Activated CD8-positive, alpha-beta T cell treated with anti-CD3 and anti-CD28 coated beads, Interleukin-2, amount 10 ng/mL, durations not matched to agents 7 days and 5 days (primary cell): ENCODE results near the gene POU2F1. TPM values are rescaled to one million over a fixed set of nuclear protein-coding genes. Genes with fewer than 3 reads are reported as not detected.
A peak's percentile ranks its signal among the peaks of the same experiment; 100 is the strongest.

ENCODE experiments used
- ATAC-seq: fragments of 150-1000 bp; cut with Tn5 transposase; one replicate; pipeline ENCODE4 v1.10.0; 2021; ENCODE audit warnings: moderate library complexity
- CTCF ChIA-PET: fragments of 350-600 bp; sonication (Branson Sonifier 250); formaldehyde crosslinking; loops from one replicate; lab custom pipeline; 2021; ENCODE audit warnings: antibody characterized with exemption; lab: Charles Lee
- POLR2A ChIA-PET: fragments of 350-600 bp; sonication (Branson Sonifier 250); formaldehyde crosslinking; loops from one replicate; lab custom pipeline; 2021; ENCODE audit warnings: antibody characterized with exemption; lab: Charles Lee
- DNase-seq: peaks from one replicate; pipeline ENCODE4 v3.0.0-alpha.2; 2020
- H3K27ac Mint-ChIP-seq: one replicate; pipeline ENCODE4 v1.8.0; 2021; ENCODE audit warnings: mild to moderate bottlenecking, mixed read lengths
- H3K27me3 Mint-ChIP-seq: one replicate; pipeline ENCODE4 v1.8.0; 2021; ENCODE audit warnings: low read depth, mixed read lengths
- H3K36me3 Mint-ChIP-seq: one replicate; pipeline ENCODE4 v1.8.0; 2021; ENCODE audit warnings: low read depth, mixed read lengths
- H3K4me1 Mint-ChIP-seq: one replicate; pipeline ENCODE4 v1.8.0; 2021; ENCODE audit warnings: low read depth, mixed read lengths
- H3K4me3 Mint-ChIP-seq: one replicate; pipeline ENCODE4 v1.8.0; 2021; ENCODE audit warnings: mild to moderate bottlenecking, mixed read lengths
- H3K9me3 Mint-ChIP-seq: one replicate; pipeline ENCODE4 v1.8.0; 2022; ENCODE audit warnings: mixed read lengths; ENCODE audit not compliant: insufficient read depth
- total RNA-seq, 2 experiments: library from RNA; stranded (reverse); gene quantifications; one replicate each; pipeline ENCODE4 v1.2.3, GENCODE V29; 2021

POU2F1 gene
- total RNA-seq, 2 experiments from 2014 or later = 22.7 to 23.3 TPM

DNA sequence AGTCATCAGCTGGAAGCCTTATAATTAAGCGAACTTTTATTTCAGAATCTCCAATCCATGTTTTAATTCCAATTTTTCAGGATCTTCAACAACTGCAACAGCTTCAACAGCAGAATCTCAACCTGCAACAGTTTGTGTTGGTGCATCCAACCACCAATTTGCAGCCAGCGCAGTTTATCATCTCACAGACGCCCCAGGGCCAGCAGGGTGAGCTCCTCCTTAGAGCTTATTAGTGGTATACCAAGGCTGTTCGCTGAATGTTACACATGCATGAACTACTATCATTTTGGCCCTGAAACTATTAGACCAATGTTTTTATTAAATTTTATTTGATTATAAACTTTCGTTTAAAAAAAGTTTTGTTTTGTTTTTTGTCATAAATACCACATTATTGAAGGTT is 155.3 kb downstream of the POU2F1 start:
- no peak for ATAC-seq
- Mint-ChIP-seq H3K27me3 (no peaks in the 10 kb centered on the region), H3K9me3 (no peaks in the 10 kb centered on the region), H3K4me1 (no peaks in the 10 kb centered on the region), H3K36me3 (peaks cover 8% of the 10 kb centered on the region), H3K4me3 (no peak overlapping the region), H3K27ac (no peak overlapping the region)
- DNase-seq = no peak
- ChIA-PET POLR2A (no interaction called here), CTCF (interaction anchor here (1.3 kb wide), 1 partner anchor 21 kb away, joined by 3 read pairs; no protein-coding TSS in a partner anchor)

DNA sequence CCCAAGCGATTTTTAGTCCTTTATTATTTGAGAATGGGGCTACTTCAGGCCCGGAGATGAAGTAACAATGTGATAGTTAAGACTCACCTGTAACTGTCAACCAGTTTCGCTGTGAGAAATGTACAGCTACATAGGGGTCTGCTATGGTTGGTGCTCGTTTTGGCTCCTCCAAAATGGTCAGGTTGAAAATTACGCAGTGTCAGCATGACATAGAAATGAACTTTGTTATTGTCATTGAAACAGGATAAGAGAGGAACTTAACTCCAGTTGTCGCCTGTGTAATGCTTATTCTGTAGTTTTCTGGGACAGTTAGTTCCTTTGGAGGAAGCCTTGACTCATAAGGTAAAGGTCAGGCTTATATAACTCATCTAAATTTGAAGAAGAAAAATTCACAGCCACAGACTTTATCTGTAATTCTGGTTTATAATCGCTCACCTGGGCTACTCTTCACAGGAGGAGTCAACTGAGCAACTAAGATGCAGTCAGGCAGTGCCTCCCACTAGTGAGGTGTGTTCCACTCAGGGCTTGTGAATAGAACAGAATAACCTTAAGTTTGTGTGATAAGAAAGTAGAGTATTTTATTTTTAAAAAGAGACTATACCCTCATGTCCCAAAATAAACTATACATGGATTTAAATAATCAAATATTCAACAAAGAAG is 166.7 kb downstream of the POU2F1 start:
- no peak for DNase-seq
- POLR2A ChIA-PET = no interaction called here
- ATAC-seq = no peak
- no peak overlapping the region for H3K4me3 Mint-ChIP-seq
- peaks cover 15% of the 10 kb centered on the region for H3K36me3 Mint-ChIP-seq
- no peaks in the 10 kb centered on the region for H3K4me1 Mint-ChIP-seq
- H3K9me3 Mint-ChIP-seq = no peaks in the 10 kb centered on the region
- no peaks in the 10 kb centered on the region for H3K27me3 Mint-ChIP-seq
- CTCF ChIA-PET = interaction anchor here (0.7 to 1.7 kb wide), 2 partner anchors 14 to 147 kb away, joined by 3 to 4 read pairs; no protein-coding TSS in a partner anchor
- no peak overlapping the region for H3K27ac Mint-ChIP-seq

DNA sequence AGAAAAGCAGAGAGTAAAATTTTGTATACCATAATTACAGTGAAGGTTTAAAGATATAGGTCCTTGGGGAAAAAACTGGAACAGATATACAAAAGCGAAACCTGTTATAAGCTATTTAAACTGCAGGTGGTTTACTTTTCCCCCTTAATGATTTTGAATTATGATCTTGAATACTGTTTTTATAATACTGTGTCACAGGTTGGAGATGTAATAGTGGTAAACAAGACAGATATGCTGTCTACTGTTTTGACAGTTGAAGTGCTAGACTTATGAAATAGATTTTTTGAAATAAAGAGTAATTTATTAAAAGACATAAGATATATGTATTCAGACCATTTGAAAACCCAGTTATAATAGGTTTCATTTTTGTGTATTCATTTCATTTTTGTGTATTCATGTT is 168.3 kb downstream of the POU2F1 start:
- ATAC-seq (no peak), DNase-seq (no peak)
- Mint-ChIP-seq H3K27ac (no peak overlapping the region), H3K4me3 (no peak overlapping the region), H3K4me1 (no peaks in the 10 kb centered on the region), H3K36me3 (peaks cover 14% of the 10 kb centered on the region), H3K27me3 (no peaks in the 10 kb centered on the region), H3K9me3 (no peaks in the 10 kb centered on the region)
- CTCF ChIA-PET = interaction anchor here (1.7 kb wide), 1 partner anchor 15 kb away, joined by 4 read pairs; no protein-coding TSS in a partner anchor
- POLR2A ChIA-PET = no interaction called here

DNA sequence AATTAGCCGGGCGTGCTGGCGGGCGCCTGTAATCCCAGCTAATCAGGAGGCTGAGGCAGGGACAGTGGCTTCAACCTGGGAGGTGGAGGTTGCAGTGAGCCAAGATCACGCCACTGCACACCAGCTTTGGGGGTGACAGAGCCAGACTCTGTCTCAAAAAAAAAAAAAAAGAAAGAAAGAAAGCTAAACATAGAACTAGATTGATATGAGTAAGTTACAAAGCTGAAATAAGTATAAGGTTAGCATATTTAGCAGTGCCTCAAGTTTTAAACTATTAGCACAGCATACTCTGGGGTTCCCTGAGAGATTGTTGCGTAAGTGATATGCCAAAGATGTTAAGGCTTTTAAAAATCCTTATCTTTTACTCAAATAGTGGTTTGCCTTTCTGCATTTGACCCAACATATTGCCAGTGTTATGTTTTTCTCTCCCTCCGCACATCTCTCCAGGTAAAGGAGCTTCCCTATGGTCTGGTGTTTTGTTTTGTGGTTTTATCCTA is 171.6 kb downstream of the POU2F1 start:
- H3K27me3 Mint-ChIP-seq = no peaks in the 10 kb centered on the region
- no peak for DNase-seq
- peaks cover 6% of the 10 kb centered on the region for H3K36me3 Mint-ChIP-seq
- ChIA-PET CTCF (interaction anchor here (1.4 to 2.5 kb wide), 3 partner anchors 10 to 148 kb away, joined by 7 to 18 read pairs (median 8); no protein-coding TSS in a partner anchor), POLR2A (no interaction called here)
- H3K27ac Mint-ChIP-seq = no peak overlapping the region
- ATAC-seq = no peak
- no peaks in the 10 kb centered on the region for H3K9me3 Mint-ChIP-seq
- H3K4me3 Mint-ChIP-seq = no peak overlapping the region
- no peaks in the 10 kb centered on the region for H3K4me1 Mint-ChIP-seq

DNA sequence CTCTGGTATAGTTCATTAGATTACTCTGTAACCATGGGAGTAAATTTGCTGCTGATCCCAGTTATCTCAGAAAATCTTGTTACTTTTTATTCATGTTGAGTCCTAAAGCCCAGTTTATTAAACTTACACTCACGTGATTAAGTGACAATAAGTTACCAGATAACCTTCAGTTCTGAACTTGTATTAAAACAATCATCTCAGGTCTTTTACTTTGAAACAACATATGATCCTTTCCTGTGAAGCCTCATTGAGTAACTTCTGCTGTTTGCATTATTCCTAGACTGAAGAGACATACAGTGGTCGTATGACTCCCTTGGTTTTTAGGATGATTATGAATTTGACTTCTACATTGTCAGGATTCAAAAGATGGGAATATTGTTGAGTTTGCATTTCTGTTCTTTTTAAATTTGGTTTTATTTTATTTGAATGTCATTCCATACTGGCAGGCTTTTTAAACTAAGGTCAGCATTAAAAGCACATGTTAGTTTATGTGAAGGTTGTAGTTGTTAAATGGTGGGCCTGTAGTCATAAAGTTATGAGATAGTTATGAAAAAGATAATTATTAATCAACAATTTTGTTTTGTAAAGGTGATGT is 179.8 kb downstream of the POU2F1 start:
- H3K4me1 Mint-ChIP-seq = peaks cover 8% of the 10 kb centered on the region
- ChIA-PET CTCF (interaction anchor here (0.6 to 3.1 kb wide), 20 partner anchors 8 to 154 kb away, joined by 3 to 20 read pairs (median 6); partner anchors contain the start of genes CD247 and CREG1), POLR2A (no interaction called here)
- H3K9me3 Mint-ChIP-seq = no peaks in the 10 kb centered on the region
- DNase-seq (no peak), ATAC-seq (no peak)
- no peak overlapping the region for H3K4me3 Mint-ChIP-seq
- H3K27ac Mint-ChIP-seq = no peak overlapping the region
- H3K36me3 Mint-ChIP-seq = peaks cover 26% of the 10 kb centered on the region
- no peaks in the 10 kb centered on the region for H3K27me3 Mint-ChIP-seq

DNA sequence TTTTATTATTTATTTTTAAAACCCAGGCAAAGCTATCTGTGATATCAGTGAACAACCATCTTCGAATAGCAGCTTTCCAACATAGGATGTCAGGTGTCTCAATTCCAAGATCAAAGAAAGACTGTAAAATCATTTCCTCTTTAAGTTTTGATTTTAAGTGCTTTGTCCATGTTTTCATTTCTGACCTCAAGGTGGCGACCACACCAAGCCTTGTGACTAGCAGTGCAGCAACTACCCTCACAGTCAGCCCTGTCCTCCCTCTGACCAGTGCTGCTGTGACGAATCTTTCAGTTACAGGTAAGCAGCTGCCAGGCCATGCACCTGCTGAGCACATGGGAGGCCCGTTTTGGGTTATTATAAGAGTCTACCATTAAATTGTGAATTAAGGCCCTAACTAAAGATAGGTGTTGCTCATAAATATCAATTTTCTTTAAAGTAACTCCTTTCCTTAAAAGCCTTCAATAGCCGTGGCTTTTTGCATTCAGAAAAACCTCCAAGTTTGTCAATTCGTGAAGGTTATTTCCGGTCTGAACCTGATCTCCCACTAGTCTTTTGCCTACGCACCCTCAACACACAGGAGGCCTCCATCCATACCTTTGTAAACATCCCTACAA is 180.7 kb downstream of the POU2F1 start:
- no peaks in the 10 kb centered on the region for H3K27me3 Mint-ChIP-seq
- peak; percentile 91 for ATAC-seq
- H3K4me3 Mint-ChIP-seq = no peak overlapping the region
- POLR2A ChIA-PET = no interaction called here
- peaks cover 8% of the 10 kb centered on the region for H3K4me1 Mint-ChIP-seq
- peaks cover 34% of the 10 kb centered on the region for H3K36me3 Mint-ChIP-seq
- CTCF ChIA-PET = interaction anchor here (0.6 to 3.1 kb wide), 33 partner anchors 8 to 236 kb away, joined by 3 to 20 read pairs (median 4); partner anchors contain the start of genes CD247 and CREG1
- no peaks in the 10 kb centered on the region for H3K9me3 Mint-ChIP-seq
- no peak overlapping the region for H3K27ac Mint-ChIP-seq
- DNase-seq = peak; percentile 73

DNA sequence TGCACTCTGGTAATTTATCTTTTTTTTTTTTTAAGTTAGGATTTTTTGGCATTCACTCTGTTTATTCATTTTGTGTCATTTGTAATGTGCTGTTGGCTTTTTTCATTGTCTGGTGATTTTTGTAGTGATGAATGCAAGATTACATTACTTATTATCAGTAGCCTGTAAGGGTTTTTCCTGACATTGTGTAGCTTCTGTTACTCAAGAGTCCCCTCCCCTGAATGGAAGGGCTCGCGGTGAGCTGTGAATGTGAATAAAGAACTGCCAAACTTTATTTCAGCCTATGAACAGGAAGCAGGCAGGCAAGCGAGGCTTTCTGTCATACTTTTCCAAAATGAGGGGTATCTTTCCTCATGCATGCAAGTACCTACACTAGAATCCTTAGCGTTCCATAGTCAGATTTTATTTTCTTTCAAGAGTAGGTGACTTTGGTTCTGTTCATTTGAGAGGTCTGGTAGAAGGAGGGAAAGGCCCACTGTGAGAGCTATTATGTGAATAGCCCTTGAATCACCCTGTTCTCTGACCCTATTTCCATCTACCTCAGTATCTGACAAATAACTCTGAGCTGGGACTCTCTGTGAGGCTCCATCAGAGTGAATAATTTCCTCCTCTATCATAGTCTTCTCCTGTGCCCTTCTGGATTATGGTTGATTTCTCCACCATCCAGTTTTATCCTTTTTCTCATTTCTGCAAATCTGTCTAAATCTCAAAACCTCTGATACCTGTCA is 183.6 kb downstream of the POU2F1 start:
- ChIA-PET POLR2A (no interaction called here), CTCF (interaction anchor here (0.7 to 1.9 kb wide), 4 partner anchors 136 to 345 kb away, joined by 3 to 4 read pairs (median 4); no protein-coding TSS in a partner anchor)
- Mint-ChIP-seq H3K9me3 (no peaks in the 10 kb centered on the region), H3K4me1 (peaks cover 8% of the 10 kb centered on the region), H3K27ac (no peak overlapping the region), H3K27me3 (no peaks in the 10 kb centered on the region), H3K4me3 (no peak overlapping the region), H3K36me3 (peaks cover 23% of the 10 kb centered on the region)
- DNase-seq (no peak), ATAC-seq (no peak)

DNA sequence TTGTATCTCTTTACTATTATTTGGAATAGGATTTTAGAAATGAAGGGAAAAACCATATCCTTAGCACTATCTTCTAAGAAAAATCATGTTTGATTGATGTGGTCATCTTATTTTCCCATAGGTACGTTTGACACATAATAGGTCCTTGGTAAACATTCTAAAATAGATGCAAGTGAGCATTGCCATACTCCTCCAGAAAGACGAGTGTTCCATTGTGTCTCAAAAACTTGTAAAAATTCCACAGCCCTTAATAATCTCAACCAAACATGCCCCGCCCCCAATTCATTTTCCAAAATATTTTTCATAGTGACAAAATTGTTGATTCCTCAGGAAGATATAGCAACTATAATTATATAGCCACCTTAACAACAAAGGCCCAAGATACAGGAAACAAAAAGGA is 184.2 kb downstream of the POU2F1 start:
- ChIA-PET CTCF (interaction anchor here (0.7 to 7.2 kb wide), 4 partner anchors 129 to 150 kb away, joined by 3 to 43 read pairs (median 4); no protein-coding TSS in a partner anchor), POLR2A (no interaction called here)
- Mint-ChIP-seq H3K9me3 (no peaks in the 10 kb centered on the region), H3K4me1 (peaks cover 8% of the 10 kb centered on the region), H3K27me3 (no peaks in the 10 kb centered on the region), H3K4me3 (no peak overlapping the region), H3K36me3 (peaks cover 23% of the 10 kb centered on the region), H3K27ac (no peak overlapping the region)
- ATAC-seq = no peak
- no peak for DNase-seq

DNA sequence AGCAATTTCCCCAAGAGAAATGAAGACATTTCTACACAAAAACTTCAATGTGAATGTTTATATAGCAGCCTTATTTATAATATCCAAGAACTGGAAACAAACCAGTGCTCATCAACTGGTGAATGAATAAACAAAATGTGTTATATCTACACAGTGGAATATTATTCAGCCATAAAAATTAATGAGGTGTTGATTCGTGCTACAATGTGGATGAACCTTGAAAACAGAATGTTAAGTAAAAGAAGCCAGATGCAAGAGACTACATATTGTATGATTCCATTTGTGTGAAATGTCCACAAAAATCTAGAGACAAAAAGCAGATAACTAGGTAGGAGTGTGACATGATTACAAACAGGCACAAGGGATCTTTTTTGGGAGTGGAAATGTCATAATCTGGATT is 187.7 kb downstream of the POU2F1 start:
- CTCF ChIA-PET = interaction anchor here (0.9 to 7.2 kb wide), 6 partner anchors 10 to 197 kb away, joined by 3 to 43 read pairs (median 6); no protein-coding TSS in a partner anchor
- no peaks in the 10 kb centered on the region for H3K4me1 Mint-ChIP-seq
- H3K36me3 Mint-ChIP-seq = peaks cover 27% of the 10 kb centered on the region
- H3K27ac Mint-ChIP-seq = no peak overlapping the region
- H3K4me3 Mint-ChIP-seq = no peak overlapping the region
- no peak for DNase-seq
- no peak for ATAC-seq
- no peaks in the 10 kb centered on the region for H3K27me3 Mint-ChIP-seq
- H3K9me3 Mint-ChIP-seq = no peaks in the 10 kb centered on the region
- POLR2A ChIA-PET = no interaction called here

DNA sequence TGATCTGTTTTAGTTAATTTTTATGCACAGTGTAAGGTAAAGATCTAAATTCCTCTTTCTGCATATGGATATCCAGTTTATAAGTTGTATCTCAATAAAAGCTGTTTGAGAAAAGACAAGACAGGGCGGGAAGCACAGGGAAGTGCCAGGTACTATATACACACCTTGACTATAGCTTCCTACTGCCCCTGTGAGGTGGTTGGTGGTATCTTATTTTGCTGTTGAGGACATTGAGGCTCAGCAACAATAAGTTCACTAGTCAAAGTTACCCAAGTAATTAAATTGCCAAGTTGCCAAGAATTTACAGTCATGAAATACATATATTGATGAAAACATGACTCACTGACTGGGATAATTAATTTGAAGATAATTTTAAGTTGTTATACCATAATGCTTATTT is 188.5 kb downstream of the POU2F1 start:
- ATAC-seq (peak; percentile 55), DNase-seq (no peak)
- CTCF ChIA-PET = interaction anchor here (0.9 to 7.2 kb wide), 9 partner anchors 7 to 198 kb away, joined by 3 to 43 read pairs (median 6); no protein-coding TSS in a partner anchor
- Mint-ChIP-seq H3K9me3 (no peaks in the 10 kb centered on the region), H3K27me3 (no peaks in the 10 kb centered on the region), H3K27ac (no peak overlapping the region), H3K36me3 (peaks cover 27% of the 10 kb centered on the region), H3K4me1 (no peaks in the 10 kb centered on the region), H3K4me3 (no peak overlapping the region)
- POLR2A ChIA-PET = interaction anchor here (0.6 kb wide), 1 partner anchor 91 kb away, joined by 3 read pairs; no protein-coding TSS in a partner anchor

DNA sequence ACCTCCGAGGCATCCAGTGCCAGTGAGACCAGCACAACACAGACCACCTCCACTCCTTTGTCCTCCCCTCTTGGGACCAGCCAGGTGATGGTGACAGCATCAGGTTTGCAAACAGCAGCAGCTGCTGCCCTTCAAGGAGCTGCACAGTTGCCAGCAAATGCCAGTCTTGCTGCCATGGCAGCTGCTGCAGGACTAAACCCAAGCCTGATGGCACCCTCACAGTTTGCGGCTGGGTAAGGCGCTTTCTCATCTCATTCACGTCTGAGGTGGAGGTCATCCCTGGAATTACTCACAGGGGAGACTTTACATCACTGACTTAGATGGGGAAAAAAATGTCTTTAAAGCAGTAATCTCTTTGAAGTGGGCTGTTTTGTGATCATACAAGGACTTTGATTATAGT is 191.4 kb downstream of the POU2F1 start:
- Mint-ChIP-seq H3K4me1 (peaks cover 8% of the 10 kb centered on the region), H3K9me3 (no peaks in the 10 kb centered on the region), H3K4me3 (no peak overlapping the region), H3K36me3 (peaks cover 27% of the 10 kb centered on the region), H3K27ac (peak overlapping the region; percentile 7), H3K27me3 (no peaks in the 10 kb centered on the region)
- POLR2A ChIA-PET = no interaction called here
- no peak for DNase-seq
- CTCF ChIA-PET = interaction anchor here (1.0 to 7.2 kb wide), 5 partner anchors 10 to 144 kb away, joined by 3 to 43 read pairs (median 10); no protein-coding TSS in a partner anchor
- no peak for ATAC-seq
